Measurements from ENCODE around the gene SLC35B2.

The SLC35B2 gene

GRCh38 chr6:44253307-44254101 lies 3.8 kb downstream of the SLC35B2 start:
- no peak overlapping the region for H3K4me3 ChIP-seq (replicated peaks in 1 of 2; ENCODE audit: low read depth in 2 of 2, low read length in 2 of 2)
- DNase-seq (ENCODE audit: low read depth in 2 of 2) = peak; percentile 39 to 52
- peak; percentile 43 for TF ChIP-seq CTCF (IDR thresholded peaks at IDR 0.05; ENCODE audit: low read depth, low read length)

- H3K4me3 ChIP-seq (replicated peaks in 1 of 2; ENCODE audit: low read depth in 2 of 2, low read length in 2 of 2) = no peak overlapping the region
- DNase-seq (ENCODE audit: low read depth in 2 of 2) = no peak
- no peak for TF ChIP-seq CTCF (IDR thresholded peaks at IDR 0.05; ENCODE audit: low read depth, low read length)
These were observed 5.5 kb downstream of the SLC35B2 start for GRCh38 chr6:44251576-44252524.

GRCh38 chr6:44250718-44251123 lies 6.6 kb downstream of the SLC35B2 start:
- no peak for TF ChIP-seq CTCF (IDR thresholded peaks at IDR 0.05; ENCODE audit: low read depth, low read length)
- no peak for DNase-seq (ENCODE audit: low read depth in 2 of 2)
- H3K4me3 ChIP-seq (replicated peaks in 1 of 2; ENCODE audit: low read depth in 2 of 2, low read length in 2 of 2) = no peak overlapping the region

- DNase-seq (ENCODE audit: low read depth in 2 of 2) = no peak
- no peak overlapping the region for H3K4me3 ChIP-seq (replicated peaks in 1 of 2; ENCODE audit: low read depth in 2 of 2, low read length in 2 of 2)
- TF ChIP-seq CTCF (IDR thresholded peaks at IDR 0.05; ENCODE audit: low read depth, low read length) = no peak
These were observed 7.1 kb downstream of the SLC35B2 start for GRCh38 chr6:44250067-44250717.

- TF ChIP-seq CTCF (IDR thresholded peaks at IDR 0.05; ENCODE audit: low read depth, low read length) = no peak
- peak overlapping the region; percentile 82 to 90 for H3K4me3 ChIP-seq (replicated peaks in 1 of 2; ENCODE audit: low read depth in 2 of 2, low read length in 2 of 2)
- DNase-seq (ENCODE audit: low read depth in 2 of 2) = no peak
These were observed 8.1 kb downstream of the SLC35B2 start for GRCh38 chr6:44249082-44249748.

GRCh38 chr6:44248579-44248978 lies 8.7 kb downstream of the SLC35B2 start:
- no peak for DNase-seq (ENCODE audit: low read depth in 2 of 2)
- TF ChIP-seq CTCF (IDR thresholded peaks at IDR 0.05; ENCODE audit: low read depth, low read length) = no peak
- peak overlapping the region; percentile 82 to 90 for H3K4me3 ChIP-seq (replicated peaks in 1 of 2; ENCODE audit: low read depth in 2 of 2, low read length in 2 of 2)

Measured in cardiac fibroblast (primary cell).